OCI-LY1 (cell line): Measurements from ENCODE around the gene KAT2B.

Experiments
- H2AFZ ChIP-seq: fragments of 200-600 bp; sonication (generic), shearing (Covaris generic); 2 replicates; pipeline ENCODE4 v1.6.0; 2014; ENCODE audit warnings: antibody characterized with exemption, mild to moderate bottlenecking, low read length
- H3F3A ChIP-seq: fragments of 200-600 bp; sonication (generic), shearing (Covaris generic); 2 replicates; pipeline ENCODE4 v1.6.0; 2014; ENCODE audit warnings: mild to moderate bottlenecking, antibody characterized with exemption, low read length, moderate library complexity; ENCODE audit not compliant: insufficient read depth
- H3K27ac ChIP-seq: fragments of 200-600 bp; sonication (generic); 2 replicates; pipeline ENCODE4 v1.5.1; 2014; ENCODE audit warnings: low read length, mixed run types, mild to moderate bottlenecking, low read depth; ENCODE audit not compliant: poor library complexity, severe bottlenecking
- H3K27me3 ChIP-seq: fragments of 200-600 bp; sonication (generic); 2 replicates; pipeline ENCODE4 v1.6.0; 2014; ENCODE audit warnings: antibody characterized with exemption, mild to moderate bottlenecking, low read length, moderate library complexity; ENCODE audit not compliant: insufficient read depth
- H3K36me3 ChIP-seq: fragments of 200-600 bp; sonication (generic); 2 replicates; pipeline ENCODE4 v1.6.1; 2014; ENCODE audit warnings: mild to moderate bottlenecking, antibody characterized with exemption, low read length, moderate library complexity, mixed read lengths; ENCODE audit not compliant: insufficient read depth
- H3K4me1 ChIP-seq: fragments of 200-600 bp; sonication (generic); 2 replicates; pipeline ENCODE4 v1.5.1; 2014; ENCODE audit warnings: mild to moderate bottlenecking, low read length, moderate library complexity; ENCODE audit not compliant: insufficient read depth, severe bottlenecking
- H3K4me2 ChIP-seq: fragments of 200-600 bp; sonication (generic), shearing (Covaris generic); 2 replicates; pipeline ENCODE4 v1.6.1; 2014; ENCODE audit warnings: low read length
- H3K4me3 ChIP-seq: fragments of 200-600 bp; sonication (generic); 2 replicates; pipeline ENCODE4 v1.5.1; 2014; ENCODE audit warnings: low read length, low read depth, mild to moderate bottlenecking, mixed read lengths; ENCODE audit not compliant: poor library complexity, severe bottlenecking
- H3K79me2 ChIP-seq: fragments of 200-600 bp; shearing (Covaris generic); 2 replicates; pipeline ENCODE4 v1.6.1; 2016; ENCODE audit warnings: mixed run types, low read length, mixed read lengths; ENCODE audit not compliant: insufficient read depth
- H3K9ac ChIP-seq: fragments of 200-600 bp; sonication (generic), shearing (Covaris generic); 2 replicates; pipeline ENCODE4 v1.6.1; 2014; ENCODE audit warnings: mild to moderate bottlenecking, low read length, mixed read lengths
- H3K9me2 ChIP-seq: fragments of 200-600 bp; sonication (generic), shearing (Covaris generic); 2 replicates; pipeline ENCODE4 v1.6.1; 2014; ENCODE audit warnings: low read depth, mild to moderate bottlenecking, low read length, mixed read lengths
- H3K9me3 ChIP-seq: fragments of 200-600 bp; shearing (Covaris generic); 2 replicates; pipeline ENCODE4 v1.6.1; 2014; ENCODE audit warnings: low read length, mixed read lengths
- H4K20me1 ChIP-seq: fragments of 200-600 bp; sonication (generic), shearing (Covaris generic); 2 replicates; pipeline ENCODE4 v1.6.0; 2016; ENCODE audit warnings: mild to moderate bottlenecking, low read length; ENCODE audit not compliant: insufficient read depth
- EZH2 ChIP-seq: fragments of 200-600 bp; sonication (generic), shearing (Covaris generic); IDR thresholded peaks from 2 replicates; pipeline ENCODE4 v1.8.0; 2017; ENCODE audit warnings: borderline replicate concordance, mixed run types, mild to moderate bottlenecking, antibody characterized with exemption, low read length, moderate library complexity, mixed read lengths
- TF ChIP-seq, protein P1 (sequence below): fragments of 200-600 bp; sonication (generic), shearing (Covaris generic); IDR thresholded peaks from 2 replicates; pipeline ENCODE4 v1.5.1; 2017; ENCODE audit warnings: mild to moderate bottlenecking, antibody characterized with exemption, low read length, moderate library complexity, mixed read lengths

Gene KAT2B

GRCh38 chr3:20143519-20143918 lies 103.3 kb downstream of the KAT2B start:
- Histone ChIP-seq H3K27ac (no peak overlapping the region), H3K36me3 (peaks cover 36% of the 10 kb centered on the region; the same call in 1 of the 2 replicates), H3K79me2 (no peaks in the 10 kb centered on the region), H2AFZ (no peak overlapping the region), H3K4me1 (no peaks in the 10 kb centered on the region), H3F3A (no peaks in the 10 kb centered on the region), H3K27me3 (no peaks in the 10 kb centered on the region), H3K4me2 (no peak overlapping the region), H4K20me1 (no peaks in the 10 kb centered on the region), H3K9me3 (no peaks in the 10 kb centered on the region), H3K9me2 (no peaks in the 10 kb centered on the region), H3K9ac (no peak overlapping the region), H3K4me3 (no peak overlapping the region)
- TF ChIP-seq, protein P1, sequence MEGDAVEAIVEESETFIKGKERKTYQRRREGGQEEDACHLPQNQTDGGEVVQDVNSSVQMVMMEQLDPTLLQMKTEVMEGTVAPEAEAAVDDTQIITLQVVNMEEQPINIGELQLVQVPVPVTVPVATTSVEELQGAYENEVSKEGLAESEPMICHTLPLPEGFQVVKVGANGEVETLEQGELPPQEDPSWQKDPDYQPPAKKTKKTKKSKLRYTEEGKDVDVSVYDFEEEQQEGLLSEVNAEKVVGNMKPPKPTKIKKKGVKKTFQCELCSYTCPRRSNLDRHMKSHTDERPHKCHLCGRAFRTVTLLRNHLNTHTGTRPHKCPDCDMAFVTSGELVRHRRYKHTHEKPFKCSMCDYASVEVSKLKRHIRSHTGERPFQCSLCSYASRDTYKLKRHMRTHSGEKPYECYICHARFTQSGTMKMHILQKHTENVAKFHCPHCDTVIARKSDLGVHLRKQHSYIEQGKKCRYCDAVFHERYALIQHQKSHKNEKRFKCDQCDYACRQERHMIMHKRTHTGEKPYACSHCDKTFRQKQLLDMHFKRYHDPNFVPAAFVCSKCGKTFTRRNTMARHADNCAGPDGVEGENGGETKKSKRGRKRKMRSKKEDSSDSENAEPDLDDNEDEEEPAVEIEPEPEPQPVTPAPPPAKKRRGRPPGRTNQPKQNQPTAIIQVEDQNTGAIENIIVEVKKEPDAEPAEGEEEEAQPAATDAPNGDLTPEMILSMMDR, result no peak
- TF ChIP-seq EZH2, result no peak

- no peaks in the 10 kb centered on the region for H3K9me2 ChIP-seq
- TF ChIP-seq, protein P1, result no peak
- TF ChIP-seq EZH2, result no peak
- H2AFZ ChIP-seq, result no peak overlapping the region
- no peak overlapping the region for H3K27ac ChIP-seq
- no peak overlapping the region for H3K4me2 ChIP-seq
- no peaks in the 10 kb centered on the region for H3K9me3 ChIP-seq
- no peaks in the 10 kb centered on the region for H4K20me1 ChIP-seq
- H3F3A ChIP-seq, result no peaks in the 10 kb centered on the region
- no peaks in the 10 kb centered on the region for H3K27me3 ChIP-seq
- peaks cover 49% of the 10 kb centered on the region for H3K36me3 ChIP-seq
- H3K4me1 ChIP-seq, result no peaks in the 10 kb centered on the region
- no peak overlapping the region for H3K4me3 ChIP-seq
- H3K79me2 ChIP-seq, result no peaks in the 10 kb centered on the region
- H3K9ac ChIP-seq, result no peak overlapping the region
These were observed 105.6 kb downstream of the KAT2B start for GRCh38 chr3:20145874-20146273.

DNA sequence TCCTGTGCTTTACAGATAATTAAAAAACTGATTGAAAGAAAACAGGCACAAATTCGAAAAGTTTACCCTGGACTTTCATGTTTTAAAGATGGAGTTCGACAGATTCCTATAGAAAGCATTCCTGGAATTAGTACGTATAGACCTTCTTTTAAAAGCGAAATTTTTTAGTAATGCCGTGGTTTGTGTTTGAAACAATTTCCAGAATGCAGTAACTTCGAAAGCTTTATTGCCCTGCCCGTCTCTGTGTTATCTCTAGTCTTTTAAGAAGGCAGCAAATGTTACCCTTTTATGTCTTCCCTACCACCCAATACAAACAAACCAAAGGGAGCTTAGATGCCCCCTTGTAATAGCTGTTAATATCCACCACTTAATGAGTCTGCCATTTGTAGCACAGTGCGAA lies 106.1 kb downstream of the KAT2B start:
- Histone ChIP-seq H3K9me3 (no peaks in the 10 kb centered on the region), H3K4me1 (no peaks in the 10 kb centered on the region), H3K27ac (no peak overlapping the region), H3K4me3 (no peak overlapping the region), H3K4me2 (no peak overlapping the region), H3K9me2 (no peaks in the 10 kb centered on the region), H3F3A (no peaks in the 10 kb centered on the region), H3K9ac (no peak overlapping the region), H3K36me3 (peaks cover 53% of the 10 kb centered on the region), H2AFZ (no peak overlapping the region), H3K79me2 (no peaks in the 10 kb centered on the region), H4K20me1 (no peaks in the 10 kb centered on the region), H3K27me3 (no peaks in the 10 kb centered on the region)
- TF ChIP-seq, protein P1, result no peak
- no peak for TF ChIP-seq EZH2
